HL-60 (cell line): ENCODE results near the gene ANKS1B.

Experiments
- DNase-seq, 2 experiments: peaks; one replicate each; pipeline ENCODE4 v3.0.0-alpha.2; 2010 to 2020; ENCODE audit warnings: low read depth in 1 of 2, low spot score in 1 of 2
- H3K27ac ChIP-seq: fragments of 250-450 bp; sonication (Bioruptor Pico); replicated peaks from 2 replicates; pipeline ENCODE4 v1.5.1; 2020; ENCODE audit warnings: mild to moderate bottlenecking, moderate library complexity
- H3K27me3 ChIP-seq: fragments of 250-450 bp; sonication (Bioruptor Pico); 2 replicates; pipeline ENCODE4 v1.5.1; 2021; ENCODE audit warnings: mild to moderate bottlenecking, moderate library complexity; ENCODE audit not compliant: insufficient read depth, poor library complexity, severe bottlenecking
- H3K4me3 ChIP-seq: replicated peaks from 2 replicates; pipeline ENCODE4 v1.5.1; 2011; ENCODE audit warnings: mild to moderate bottlenecking, control low read depth, low read length; ENCODE audit not compliant: insufficient read depth
- GABPA ChIP-seq: IDR thresholded peaks from 2 replicates; pipeline ENCODE4 v1.6.1; 2012; ENCODE audit warnings: low read depth
- POLR2AphosphoS5 ChIP-seq: IDR thresholded peaks from 2 replicates; pipeline ENCODE4 v1.6.1; 2012; ENCODE audit warnings: low read depth
- SPI1 ChIP-seq: IDR thresholded peaks from 2 replicates; pipeline ENCODE4 v1.6.1; 2012; ENCODE audit warnings: low read depth, mild to moderate bottlenecking, borderline replicate concordance
- TF ChIP-seq, protein P1 (sequence below): IDR thresholded peaks from 2 replicates; pipeline ENCODE4 v1.6.1; 2012; ENCODE audit warnings: low read depth; ENCODE audit not compliant: insufficient replicate concordance
- TF ChIP-seq, protein P2 (sequence below): IDR thresholded peaks from one replicate; pipeline ENCODE4 v1.5.1; 2011; ENCODE audit warnings: low read length, control low read depth, inconsistent platforms; ENCODE audit not compliant: insufficient read depth

Gene ANKS1B

DNA sequence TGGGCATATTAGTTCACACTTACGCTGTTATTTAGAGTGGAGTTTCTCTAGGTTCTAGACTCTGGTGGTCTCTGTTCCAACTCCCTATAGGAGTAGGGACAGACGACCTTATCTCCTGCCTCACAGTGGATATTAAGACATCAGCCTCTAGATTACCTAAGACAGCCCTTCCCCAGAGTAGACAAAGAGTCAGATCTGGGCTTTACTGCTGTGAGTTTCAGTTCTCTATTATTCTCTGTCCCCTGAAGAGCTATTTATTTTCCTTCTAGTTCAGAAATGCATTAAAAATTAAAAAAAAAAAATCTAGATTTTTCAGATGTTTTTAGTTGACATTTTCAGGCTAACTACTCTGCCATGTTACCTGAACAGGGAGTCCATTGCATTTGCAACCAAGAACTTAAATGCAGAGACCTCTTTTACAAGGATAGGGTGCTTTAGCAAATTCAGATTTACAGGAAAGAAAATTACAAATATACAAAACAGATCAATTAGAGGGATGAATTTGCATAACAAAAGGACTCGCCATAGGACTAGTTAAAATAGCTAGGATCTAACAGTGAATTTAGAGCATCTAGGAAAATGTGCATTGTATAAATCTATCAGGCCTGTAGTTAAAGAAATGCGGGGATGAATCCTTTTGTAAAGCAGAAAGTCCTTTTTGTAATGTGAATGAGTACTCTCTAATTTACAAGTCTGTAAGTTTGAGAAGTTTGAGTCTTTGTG is 958.2 kb downstream of the ANKS1B start:
- H3K4me3 ChIP-seq = no peak overlapping the region
- TF ChIP-seq POLR2AphosphoS5 (no peak), GABPA (no peak), SPI1 (no peak)
- TF ChIP-seq, protein P1, sequence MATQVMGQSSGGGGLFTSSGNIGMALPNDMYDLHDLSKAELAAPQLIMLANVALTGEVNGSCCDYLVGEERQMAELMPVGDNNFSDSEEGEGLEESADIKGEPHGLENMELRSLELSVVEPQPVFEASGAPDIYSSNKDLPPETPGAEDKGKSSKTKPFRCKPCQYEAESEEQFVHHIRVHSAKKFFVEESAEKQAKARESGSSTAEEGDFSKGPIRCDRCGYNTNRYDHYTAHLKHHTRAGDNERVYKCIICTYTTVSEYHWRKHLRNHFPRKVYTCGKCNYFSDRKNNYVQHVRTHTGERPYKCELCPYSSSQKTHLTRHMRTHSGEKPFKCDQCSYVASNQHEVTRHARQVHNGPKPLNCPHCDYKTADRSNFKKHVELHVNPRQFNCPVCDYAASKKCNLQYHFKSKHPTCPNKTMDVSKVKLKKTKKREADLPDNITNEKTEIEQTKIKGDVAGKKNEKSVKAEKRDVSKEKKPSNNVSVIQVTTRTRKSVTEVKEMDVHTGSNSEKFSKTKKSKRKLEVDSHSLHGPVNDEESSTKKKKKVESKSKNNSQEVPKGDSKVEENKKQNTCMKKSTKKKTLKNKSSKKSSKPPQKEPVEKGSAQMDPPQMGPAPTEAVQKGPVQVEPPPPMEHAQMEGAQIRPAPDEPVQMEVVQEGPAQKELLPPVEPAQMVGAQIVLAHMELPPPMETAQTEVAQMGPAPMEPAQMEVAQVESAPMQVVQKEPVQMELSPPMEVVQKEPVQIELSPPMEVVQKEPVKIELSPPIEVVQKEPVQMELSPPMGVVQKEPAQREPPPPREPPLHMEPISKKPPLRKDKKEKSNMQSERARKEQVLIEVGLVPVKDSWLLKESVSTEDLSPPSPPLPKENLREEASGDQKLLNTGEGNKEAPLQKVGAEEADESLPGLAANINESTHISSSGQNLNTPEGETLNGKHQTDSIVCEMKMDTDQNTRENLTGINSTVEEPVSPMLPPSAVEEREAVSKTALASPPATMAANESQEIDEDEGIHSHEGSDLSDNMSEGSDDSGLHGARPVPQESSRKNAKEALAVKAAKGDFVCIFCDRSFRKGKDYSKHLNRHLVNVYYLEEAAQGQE = no peak
- TF ChIP-seq, protein P2, sequence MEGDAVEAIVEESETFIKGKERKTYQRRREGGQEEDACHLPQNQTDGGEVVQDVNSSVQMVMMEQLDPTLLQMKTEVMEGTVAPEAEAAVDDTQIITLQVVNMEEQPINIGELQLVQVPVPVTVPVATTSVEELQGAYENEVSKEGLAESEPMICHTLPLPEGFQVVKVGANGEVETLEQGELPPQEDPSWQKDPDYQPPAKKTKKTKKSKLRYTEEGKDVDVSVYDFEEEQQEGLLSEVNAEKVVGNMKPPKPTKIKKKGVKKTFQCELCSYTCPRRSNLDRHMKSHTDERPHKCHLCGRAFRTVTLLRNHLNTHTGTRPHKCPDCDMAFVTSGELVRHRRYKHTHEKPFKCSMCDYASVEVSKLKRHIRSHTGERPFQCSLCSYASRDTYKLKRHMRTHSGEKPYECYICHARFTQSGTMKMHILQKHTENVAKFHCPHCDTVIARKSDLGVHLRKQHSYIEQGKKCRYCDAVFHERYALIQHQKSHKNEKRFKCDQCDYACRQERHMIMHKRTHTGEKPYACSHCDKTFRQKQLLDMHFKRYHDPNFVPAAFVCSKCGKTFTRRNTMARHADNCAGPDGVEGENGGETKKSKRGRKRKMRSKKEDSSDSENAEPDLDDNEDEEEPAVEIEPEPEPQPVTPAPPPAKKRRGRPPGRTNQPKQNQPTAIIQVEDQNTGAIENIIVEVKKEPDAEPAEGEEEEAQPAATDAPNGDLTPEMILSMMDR = no peak
- no peak overlapping the region for H3K27ac ChIP-seq
- H3K27me3 ChIP-seq = peaks cover 3% of the 10 kb centered on the region
- DNase-seq = no peak

DNA sequence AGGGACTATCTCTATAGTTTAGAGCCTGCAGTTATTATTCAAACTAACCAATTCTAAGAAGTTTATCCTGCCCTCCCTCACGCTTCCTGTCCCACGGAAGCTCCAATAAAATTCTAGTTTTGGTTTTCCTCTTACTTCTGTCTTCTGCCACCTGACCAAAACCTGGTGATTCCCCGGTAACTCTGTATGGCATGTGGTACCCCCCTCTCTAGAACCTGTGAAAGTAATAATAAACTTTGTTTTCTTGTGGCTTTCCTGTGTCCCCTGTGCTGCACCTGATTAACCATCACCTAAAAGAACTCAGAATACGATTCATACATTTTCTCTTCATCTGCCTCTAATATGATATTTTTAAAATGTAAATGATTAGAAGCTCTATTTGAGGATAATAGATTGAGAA is 959.9 kb downstream of the ANKS1B start:
- H3K27me3 ChIP-seq = peaks cover 3% of the 10 kb centered on the region
- DNase-seq = no peak
- no peak overlapping the region for H3K27ac ChIP-seq
- no peak for TF ChIP-seq SPI1
- no peak for TF ChIP-seq POLR2AphosphoS5
- TF ChIP-seq GABPA = no peak
- TF ChIP-seq, protein P1 = no peak
- TF ChIP-seq, protein P2 = no peak
- H3K4me3 ChIP-seq = no peak overlapping the region

DNA sequence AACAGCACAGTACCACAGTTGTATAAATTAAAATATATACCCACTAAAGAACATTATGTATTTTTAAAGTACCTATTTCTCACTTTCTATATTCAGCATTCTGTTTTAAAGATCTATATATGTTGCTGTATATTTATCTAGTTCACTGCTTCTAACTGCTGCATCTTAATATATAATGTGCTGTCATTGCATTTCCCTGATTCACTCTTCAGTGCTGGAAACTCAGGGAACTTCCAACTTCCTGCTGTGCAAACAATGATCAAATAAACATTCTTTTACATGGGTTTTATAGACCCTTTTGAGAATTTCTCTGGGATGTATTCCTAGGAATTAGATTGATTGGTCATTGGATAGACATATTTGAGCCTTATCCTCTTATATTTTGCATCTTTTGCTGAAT is 960.5 kb downstream of the ANKS1B start:
- no peak for DNase-seq
- no peak overlapping the region for H3K4me3 ChIP-seq
- no peak overlapping the region for H3K27ac ChIP-seq
- no peak for TF ChIP-seq POLR2AphosphoS5
- no peak for TF ChIP-seq GABPA
- peaks cover 3% of the 10 kb centered on the region for H3K27me3 ChIP-seq

DNA sequence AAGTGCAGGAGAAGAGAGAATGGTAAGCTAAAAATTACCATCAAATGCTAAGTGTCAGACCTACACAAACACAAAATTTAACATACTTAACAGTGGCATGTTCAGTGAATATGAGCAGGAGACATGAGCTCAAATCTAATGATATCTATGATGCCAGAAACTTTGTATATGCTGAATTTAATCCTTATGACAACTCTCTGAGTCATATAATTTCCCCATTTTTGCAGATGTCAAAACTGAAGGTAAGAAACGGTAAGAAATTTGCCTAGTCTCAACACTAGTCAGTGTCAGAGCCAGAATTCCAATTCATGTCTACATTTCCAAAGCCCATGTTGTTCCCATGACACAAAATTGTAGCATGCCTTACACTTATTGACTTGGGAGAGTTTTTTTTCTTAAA is 963.9 kb downstream of the ANKS1B start:
- no peak overlapping the region for H3K4me3 ChIP-seq
- no peaks in the 10 kb centered on the region for H3K27me3 ChIP-seq
- DNase-seq = no peak
- H3K27ac ChIP-seq = no peak overlapping the region
- TF ChIP-seq, protein P1 = no peak
- TF ChIP-seq SPI1 = no peak
- TF ChIP-seq, protein P2 = no peak
- TF ChIP-seq POLR2AphosphoS5 = no peak
- no peak for TF ChIP-seq GABPA
